GM19025 (cell line): ENCODE measurements around the gene CBLIF.
"Not testable (repeated sequence)": the region's sequence is repeated elsewhere in the genome, so short reads cannot be mapped to it uniquely, and the experiment has no call there.

Experiments used
- ATAC-seq: cut with Tn5 transposase; IDR thresholded peaks from one replicate; pipeline ENCODE4 v1.9.1; 2021; ENCODE audit warnings: mild to moderate bottlenecking, low read depth, moderate library complexity; ENCODE audit not compliant: unreplicated experiment

Gene CBLIF

GRCh38 chr11:59801981-59802638, 43.2 kb downstream of the CBLIF start:
- no peak for ATAC-seq

GRCh38 chr11:59801160-59801706, 44.1 kb downstream of the CBLIF start:
- ATAC-seq: no peak

- ATAC-seq: no peak
Measured at GRCh38 chr11:59800390-59801025, 44.8 kb downstream of the CBLIF start.

- no peak for ATAC-seq
Measured at GRCh38 chr11:59794417-59794816, 50.9 kb downstream of the CBLIF start.

- ATAC-seq: no peak
Measured at GRCh38 chr11:59792507-59792906, 52.8 kb downstream of the CBLIF start.

- no peak for ATAC-seq
Measured at GRCh38 chr11:59791639-59792038, 53.7 kb downstream of the CBLIF start.

- ATAC-seq: no peak
Measured at GRCh38 chr11:59787816-59788215, 57.5 kb downstream of the CBLIF start.

GRCh38 chr11:59787255-59787588, 58.1 kb downstream of the CBLIF start:
- ATAC-seq: no peak

GRCh38 chr11:59785818-59786217, 59.5 kb downstream of the CBLIF start:
- ATAC-seq: no peak

GRCh38 chr11:59784441-59784840, 60.9 kb downstream of the CBLIF start:
- ATAC-seq: not testable (repeated sequence)

GRCh38 chr11:59783632-59784090, 61.6 kb downstream of the CBLIF start:
- no peak for ATAC-seq

GRCh38 chr11:59782080-59782479, 63.2 kb downstream of the CBLIF start:
- no peak for ATAC-seq

GRCh38 chr11:59779487-59779886, 65.8 kb downstream of the CBLIF start:
- no peak for ATAC-seq
